ENCODE measurements around the gene ALDOB.

ALDOB gene

GRCh38 chr9:101435601-101436079 lies at the start of gene ALDOB:
Gene ALDOB (minus strand): TSS chr9:101435774. CDS start chr9:101430887, 4,887 bp downstream.
- no peak for DNase-seq (ENCODE audit: low spot score)

GRCh38 chr9:101484046-101484445 lies 48.5 kb upstream of the ALDOB start:
- no peak for DNase-seq (ENCODE audit: low spot score)

- DNase-seq (ENCODE audit: low spot score) = no peak
These were observed 45.7 kb upstream of the ALDOB start for GRCh38 chr9:101481261-101481660.

GRCh38 chr9:101480386-101480785 lies 44.8 kb upstream of the ALDOB start:
- DNase-seq (ENCODE audit: low spot score) = no peak

- no peak for DNase-seq (ENCODE audit: low spot score)
These were observed 43.9 kb upstream of the ALDOB start for GRCh38 chr9:101479338-101480030.

- DNase-seq (ENCODE audit: low spot score) = no peak
These were observed 43.3 kb upstream of the ALDOB start for GRCh38 chr9:101478906-101479305.

GRCh38 chr9:101478444-101478843 lies 42.9 kb upstream of the ALDOB start:
- no peak for DNase-seq (ENCODE audit: low spot score)

GRCh38 chr9:101477736-101478135 lies 42.2 kb upstream of the ALDOB start:
- DNase-seq (ENCODE audit: low spot score) = no peak

- DNase-seq (ENCODE audit: low spot score) = no peak
These were observed 41.6 kb upstream of the ALDOB start for GRCh38 chr9:101477214-101477613.

GRCh38 chr9:101476576-101477208 lies 41.1 kb upstream of the ALDOB start:
- no peak for DNase-seq (ENCODE audit: low spot score)

- DNase-seq (ENCODE audit: low spot score) = no peak
These were observed 37.3 kb upstream of the ALDOB start for GRCh38 chr9:101472891-101473290.

- DNase-seq (ENCODE audit: low spot score) = no peak
These were observed 35.4 kb upstream of the ALDOB start for GRCh38 chr9:101470929-101471328.

GRCh38 chr9:101470021-101470420 lies 34.4 kb upstream of the ALDOB start:
- no peak for DNase-seq (ENCODE audit: low spot score)

GRCh38 chr9:101469026-101469425 lies 33.5 kb upstream of the ALDOB start:
- DNase-seq (ENCODE audit: low spot score) = no peak

GRCh38 chr9:101468116-101468515 lies 32.5 kb upstream of the ALDOB start:
- no peak for DNase-seq (ENCODE audit: low spot score)

GRCh38 chr9:101467690-101468089 lies 32.1 kb upstream of the ALDOB start:
- no peak for DNase-seq (ENCODE audit: low spot score)

- no peak for DNase-seq (ENCODE audit: low spot score)
These were observed 31.3 kb upstream of the ALDOB start for GRCh38 chr9:101466863-101467262.

- no peak for DNase-seq (ENCODE audit: low spot score)
These were observed 29.8 kb upstream of the ALDOB start for GRCh38 chr9:101465326-101465915.

GRCh38 chr9:101463397-101463796 lies 27.8 kb upstream of the ALDOB start:
- no peak for DNase-seq (ENCODE audit: low spot score)

GRCh38 chr9:101462558-101462957 lies 27.0 kb upstream of the ALDOB start:
- DNase-seq (ENCODE audit: low spot score) = no peak

- DNase-seq (ENCODE audit: low spot score) = no peak
These were observed 25.4 kb upstream of the ALDOB start for GRCh38 chr9:101460965-101461364.

GRCh38 chr9:101458963-101459631 lies 23.5 kb upstream of the ALDOB start:
- DNase-seq (ENCODE audit: low spot score) = peak; percentile 31

- DNase-seq (ENCODE audit: low spot score) = no peak
These were observed 21.4 kb upstream of the ALDOB start for GRCh38 chr9:101457003-101457402.

All from germinal center (tissue), 1 donor.